Peyer's patch (tissue), 4 donors: Measurements from ENCODE around the gene GNG12. TPM values are rescaled to one million over a fixed set of nuclear protein-coding genes. Genes with fewer than 3 reads are reported as not detected.

ENCODE experiments used
- DNase-seq, 3 donors: peaks; one replicate each; pipeline ENCODE4 v3.0.0-alpha.2; 2017 to 2019
- H3K27ac ChIP-seq, 4 donors: fragments of 200-600 bp; sonication (generic); one replicate each; pipeline ENCODE4 v1.5.1; 2016 to 2019
- H3K27me3 ChIP-seq, 2 donors: fragments of 200-600 bp; sonication (generic); one replicate each; pipeline ENCODE4 v1.5.1; 2019
- H3K36me3 ChIP-seq, 3 donors: fragments of 200-600 bp; sonication (generic); one replicate each; pipeline ENCODE4 v1.5.1; 2016 to 2019
- H3K4me1 ChIP-seq, 4 donors: fragments of 200-600 bp; sonication (generic); one replicate each; pipeline ENCODE4 v1.5.1; 2016 to 2019
- H3K4me3 ChIP-seq, 4 donors: fragments of 200-600 bp; sonication (generic); 1 replicate in 3 of 4; 2 replicates in 1 of 4; pipeline ENCODE4 v1.5.1; 2016 to 2019; ENCODE audit warnings: mild to moderate bottlenecking in 1 of 4
- H3K9me3 ChIP-seq, 4 donors: fragments of 200-600 bp; sonication (generic); one replicate each; pipeline ENCODE4 v1.5.1; 2016 to 2019; ENCODE audit warnings: mild to moderate bottlenecking in 1 of 4
- POLR2A ChIP-seq, 2 donors: fragments of 450-650 bp; IDR thresholded peaks; one replicate each; pipeline ENCODE4 v1.5.1; 2017; ENCODE audit warnings: antibody characterized with exemption in 2 of 2, mild to moderate bottlenecking in 2 of 2, moderate library complexity in 2 of 2
- total RNA-seq, 4 donors: library from RNA; depleted of rRNA; stranded (reverse); fragments of >200 nt; gene quantifications; one replicate each; pipeline ENCODE4 v1.1.0, GENCODE V29; 2016
- TF ChIP-seq, protein P1 (sequence below), 6 experiments: fragments of 450-650 bp in 4 of 6; fragments of 200-600 bp in 2 of 6; sonication (generic) in 1 of 6; IDR thresholded peaks; one replicate each; pipeline ENCODE4 v1.5.1; 2017 to 2019; ENCODE audit warnings: antibody characterized with exemption in 6 of 6, mild to moderate bottlenecking in 3 of 6, moderate library complexity in 1 of 6

The GNG12 gene
- total RNA-seq, 4 donors from 2014 or later = 61.9 to 271 (median 165) TPM

DNA sequence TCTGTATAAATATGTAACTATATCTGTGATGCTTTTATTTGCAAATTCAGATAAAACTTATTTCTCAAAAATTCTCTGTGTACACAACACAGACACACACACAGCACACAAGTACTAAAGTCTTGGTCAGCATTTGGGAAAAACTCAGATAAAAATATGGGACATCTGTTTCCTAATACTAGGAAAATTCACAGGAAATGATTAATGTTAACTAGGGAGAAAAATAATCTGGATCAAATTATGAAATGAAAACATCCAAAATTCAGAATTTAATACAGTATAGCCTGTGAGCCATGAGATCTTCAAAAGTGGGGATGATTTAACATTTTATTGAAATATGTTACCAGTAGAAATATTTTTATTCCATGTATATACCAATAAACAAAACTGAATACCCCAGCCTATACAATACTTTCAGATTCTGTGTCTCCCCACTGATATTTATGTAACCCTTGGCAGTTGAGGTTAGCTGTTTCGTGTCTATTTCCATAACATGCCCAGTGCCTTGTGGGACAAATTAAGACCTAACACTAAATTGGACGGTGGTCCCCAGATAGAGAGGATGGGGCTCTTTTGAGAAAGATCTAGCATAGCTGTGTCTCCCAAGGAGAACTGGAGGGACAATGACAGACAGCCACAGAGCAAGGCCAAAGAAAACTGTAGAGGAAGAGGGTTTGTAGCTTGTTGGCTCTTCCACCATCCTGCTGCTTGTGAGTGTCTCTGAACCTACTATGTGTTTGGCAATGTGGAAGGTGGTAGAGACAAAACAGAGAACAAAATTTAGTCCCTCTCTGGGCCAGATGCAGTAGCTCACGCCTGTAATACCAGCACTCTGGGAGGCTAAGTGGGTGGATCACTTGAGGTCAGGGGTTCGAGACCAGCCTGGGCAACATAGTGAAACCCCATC is 47.2 kb downstream of the GNG12 start:
- no peaks in the 10 kb centered on the region for H3K27me3 ChIP-seq
- no peaks in the 10 kb centered on the region for H3K4me1 ChIP-seq
- no peaks in the 10 kb centered on the region for H3K36me3 ChIP-seq
- no peak overlapping the region for H3K27ac ChIP-seq
- H3K4me3 ChIP-seq = no peak overlapping the region
- DNase-seq = no peak
- TF ChIP-seq, protein P1, sequence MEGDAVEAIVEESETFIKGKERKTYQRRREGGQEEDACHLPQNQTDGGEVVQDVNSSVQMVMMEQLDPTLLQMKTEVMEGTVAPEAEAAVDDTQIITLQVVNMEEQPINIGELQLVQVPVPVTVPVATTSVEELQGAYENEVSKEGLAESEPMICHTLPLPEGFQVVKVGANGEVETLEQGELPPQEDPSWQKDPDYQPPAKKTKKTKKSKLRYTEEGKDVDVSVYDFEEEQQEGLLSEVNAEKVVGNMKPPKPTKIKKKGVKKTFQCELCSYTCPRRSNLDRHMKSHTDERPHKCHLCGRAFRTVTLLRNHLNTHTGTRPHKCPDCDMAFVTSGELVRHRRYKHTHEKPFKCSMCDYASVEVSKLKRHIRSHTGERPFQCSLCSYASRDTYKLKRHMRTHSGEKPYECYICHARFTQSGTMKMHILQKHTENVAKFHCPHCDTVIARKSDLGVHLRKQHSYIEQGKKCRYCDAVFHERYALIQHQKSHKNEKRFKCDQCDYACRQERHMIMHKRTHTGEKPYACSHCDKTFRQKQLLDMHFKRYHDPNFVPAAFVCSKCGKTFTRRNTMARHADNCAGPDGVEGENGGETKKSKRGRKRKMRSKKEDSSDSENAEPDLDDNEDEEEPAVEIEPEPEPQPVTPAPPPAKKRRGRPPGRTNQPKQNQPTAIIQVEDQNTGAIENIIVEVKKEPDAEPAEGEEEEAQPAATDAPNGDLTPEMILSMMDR (IDR thresholded peaks at IDR 0.05) = no peak
- no peaks in the 10 kb centered on the region for H3K9me3 ChIP-seq

DNA sequence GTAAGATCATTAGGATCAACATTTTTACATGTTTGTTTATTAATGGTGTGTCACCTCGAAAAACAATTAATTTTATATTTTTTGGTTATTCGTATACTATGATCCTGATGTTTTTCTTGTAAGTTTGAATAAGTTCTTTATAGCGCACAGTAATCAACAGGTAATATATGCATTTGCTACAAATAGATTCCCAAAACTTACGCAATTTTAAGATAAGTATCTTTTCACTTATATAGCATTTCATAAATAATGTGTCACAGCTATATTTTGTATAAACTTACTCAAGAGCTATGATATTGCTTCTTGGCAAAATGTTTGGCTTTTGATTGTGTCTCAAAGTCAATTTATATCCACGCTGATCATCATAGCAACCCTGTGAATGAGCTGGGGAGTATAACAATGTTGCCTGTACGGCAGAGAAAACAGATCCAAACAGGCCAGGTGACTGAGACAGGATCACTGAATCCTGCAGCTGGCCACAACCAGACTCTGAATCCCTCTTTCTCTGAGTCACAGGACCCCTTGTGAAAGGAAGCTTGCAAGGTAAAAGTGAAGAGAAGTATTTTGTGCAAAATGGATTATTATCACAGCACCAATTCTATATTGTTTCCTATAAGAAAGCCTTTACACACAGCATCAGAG is 48.6 kb downstream of the GNG12 start:
- TF ChIP-seq, protein P1 (IDR thresholded peaks at IDR 0.05) = no peak
- no peak for TF ChIP-seq POLR2A (IDR thresholded peaks at IDR 0.05)
- Histone ChIP-seq H3K36me3 (no peaks in the 10 kb centered on the region), H3K4me1 (no peaks in the 10 kb centered on the region), H3K9me3 (no peaks in the 10 kb centered on the region), H3K27ac (no peak overlapping the region), H3K27me3 (no peaks in the 10 kb centered on the region), H3K4me3 (no peak overlapping the region)
- DNase-seq = no peak

DNA sequence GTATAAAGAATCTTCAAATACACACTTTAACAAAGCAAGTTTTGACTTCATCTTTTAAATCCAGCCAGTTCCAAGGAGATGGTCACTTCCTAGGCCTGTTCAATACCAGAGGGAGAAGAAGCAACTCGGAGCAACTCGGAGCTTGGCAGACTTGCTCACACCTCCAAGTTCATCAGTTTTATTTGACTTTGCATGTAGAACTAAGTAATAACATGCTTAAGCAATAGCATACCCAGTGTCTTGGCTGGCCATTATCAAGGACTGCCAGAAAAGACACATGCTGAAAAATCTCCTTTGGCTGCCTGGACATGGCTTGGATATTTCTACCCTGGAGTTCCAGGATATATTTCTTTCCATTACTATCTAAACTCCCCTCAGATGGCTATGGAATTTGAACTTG is 52.6 kb downstream of the GNG12 start:
- H3K9me3 ChIP-seq = no peaks in the 10 kb centered on the region
- no peaks in the 10 kb centered on the region for H3K27me3 ChIP-seq
- peaks cover 0 to 4% (median 0%) of the 10 kb centered on the region in 3 donors for H3K36me3 ChIP-seq
- H3K27ac ChIP-seq = no peak overlapping the region
- TF ChIP-seq, protein P1 (IDR thresholded peaks at IDR 0.05) = no peak
- TF ChIP-seq POLR2A (IDR thresholded peaks at IDR 0.05) = no peak
- H3K4me1 ChIP-seq = no peaks in the 10 kb centered on the region
- no peak for DNase-seq
- H3K4me3 ChIP-seq = no peak overlapping the region

DNA sequence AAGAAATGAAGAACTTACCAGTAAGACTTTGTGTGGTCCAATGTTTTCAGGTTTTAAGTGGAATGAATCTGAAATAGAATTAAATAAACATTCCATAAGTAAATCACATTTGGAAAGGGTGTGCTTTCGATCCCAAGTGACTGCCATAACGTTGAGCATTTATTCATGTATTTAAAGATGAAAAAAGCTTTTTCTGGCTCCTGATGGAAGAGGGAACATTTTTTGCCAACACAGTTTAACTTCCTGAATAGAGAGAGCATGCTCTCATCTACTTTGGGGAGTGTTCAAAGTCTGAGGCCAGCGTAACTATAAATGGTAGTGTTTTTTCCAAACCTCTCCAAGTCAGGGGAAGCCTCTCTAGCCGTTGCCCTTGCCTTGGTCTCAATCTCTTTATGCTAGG is 55.8 kb downstream of the GNG12 start:
- DNase-seq = no peak

DNA sequence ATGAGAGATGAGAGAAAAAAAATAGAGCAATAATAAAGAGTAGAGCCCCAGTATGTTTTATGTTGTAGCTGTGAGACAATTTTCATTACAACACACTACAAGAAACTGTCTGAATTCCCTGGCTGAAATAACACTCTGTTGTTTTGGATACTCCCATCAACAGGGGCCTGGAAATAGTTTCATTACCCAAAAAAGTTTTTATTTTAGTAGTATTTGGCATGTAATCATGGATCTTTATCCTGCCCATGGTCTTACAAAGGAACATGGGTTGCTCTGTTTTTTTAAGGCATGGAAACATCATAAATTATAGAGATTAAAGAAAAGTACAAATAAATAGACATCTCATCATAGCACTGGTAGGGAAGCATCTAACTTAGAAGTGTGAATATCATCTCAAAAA is 56.3 kb downstream of the GNG12 start:
- peaks cover 0 to 8% (median 0%) of the 10 kb centered on the region in 3 donors for H3K36me3 ChIP-seq
- no peak overlapping the region for H3K4me3 ChIP-seq
- no peak for TF ChIP-seq POLR2A (IDR thresholded peaks at IDR 0.05)
- TF ChIP-seq, protein P1 (IDR thresholded peaks at IDR 0.05) = no peak
- DNase-seq = no peak
- H3K27me3 ChIP-seq = no peaks in the 10 kb centered on the region
- H3K4me1 ChIP-seq = peaks cover 0 to under 1% (median 0%) of the 10 kb centered on the region in 4 donors
- no peaks in the 10 kb centered on the region for H3K9me3 ChIP-seq
- peak overlapping the region in 1 of 4 donors; percentile 44 for H3K27ac ChIP-seq

More for the DNA sequence above, 55.8 kb downstream of the GNG12 start:
- Histone ChIP-seq H3K9me3 (no peaks in the 10 kb centered on the region), H3K36me3 (peaks cover 0 to 7% (median 0%) of the 10 kb centered on the region in 3 donors), H3K4me3 (no peak overlapping the region), H3K27ac (peak overlapping the region in 2 of 4 donors; percentile 43 to 44), H3K27me3 (no peaks in the 10 kb centered on the region), H3K4me1 (no peaks in the 10 kb centered on the region)
- TF ChIP-seq, protein P1 (IDR thresholded peaks at IDR 0.05) = no peak
- TF ChIP-seq POLR2A (IDR thresholded peaks at IDR 0.05) = no peak
